Muscle layer of colon (tissue), 2 donors: ENCODE results near the gene PHEX.

Experiments used
- H3K27ac ChIP-seq: one replicate; pipeline ENCODE4 v1.7.0; 2013; ENCODE audit warnings: low read depth, mild to moderate bottlenecking, low read length, moderate library complexity
- H3K27me3 ChIP-seq, 2 donors: one replicate each; pipeline ENCODE4 v1.7.0; 2013; ENCODE audit warnings: low read length in 2 of 2, mild to moderate bottlenecking in 2 of 2; ENCODE audit not compliant: insufficient read depth in 2 of 2, control insufficient read depth in 1 of 2
- H3K36me3 ChIP-seq: one replicate; pipeline ENCODE4 v1.7.0; 2013; ENCODE audit warnings: mild to moderate bottlenecking, low read length; ENCODE audit not compliant: insufficient read depth
- H3K4me1 ChIP-seq: one replicate; pipeline ENCODE4 v1.7.0; 2013; ENCODE audit warnings: mild to moderate bottlenecking, low read length; ENCODE audit not compliant: insufficient read depth
- H3K4me3 ChIP-seq, 2 donors: one replicate each; pipeline ENCODE4 v1.7.0; 2013; ENCODE audit warnings: low read length in 2 of 2, low read depth in 1 of 2, mild to moderate bottlenecking in 1 of 2, moderate library complexity in 1 of 2
- H3K9ac ChIP-seq: one replicate; pipeline ENCODE4 v1.7.0; 2013; ENCODE audit warnings: low read length
- H3K9me3 ChIP-seq: one replicate; pipeline ENCODE4 v1.7.0; 2013; ENCODE audit warnings: mild to moderate bottlenecking, low read length
- donor health status: abdominal sarcoma.
- donor health status: Adenocarcinoma of cecum.

PHEX gene

DNA sequence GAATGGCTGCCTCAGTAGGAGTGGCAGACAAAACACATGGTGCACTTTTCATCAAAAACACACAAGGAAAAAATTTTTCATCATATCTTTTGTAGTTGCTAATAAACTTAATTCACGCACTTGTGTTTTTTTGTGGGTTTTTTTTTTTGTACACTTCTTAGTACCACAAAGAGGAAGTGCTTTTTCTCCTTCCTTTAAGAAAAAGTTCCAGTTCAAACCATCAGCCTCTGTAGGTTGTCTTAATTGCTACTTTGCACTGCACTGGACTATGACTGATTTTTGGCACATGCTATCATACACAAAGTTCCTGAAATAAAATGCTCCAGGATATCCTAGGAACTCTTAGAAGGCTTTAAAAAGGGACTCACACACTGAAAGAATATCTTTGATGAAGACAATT is at the start of gene PHEX:
Gene PHEX, plus strand, starts transcription at position 242 of the 400 bp plus-strand sequence. CDS start 681 bp downstream, outside the sequence.
- Histone ChIP-seq H3K27ac (no peak within 1 kb of the TSS), H3K4me1 (no peaks in the 10 kb centered on the region), H3K9ac (no peak within 1 kb of the TSS), H3K36me3 (no peaks in the 10 kb centered on the region), H3K4me3 (no peak within 1 kb of the TSS), H3K27me3 (no peaks in the 10 kb centered on the region), H3K9me3 (no peaks in the 10 kb centered on the region)

DNA sequence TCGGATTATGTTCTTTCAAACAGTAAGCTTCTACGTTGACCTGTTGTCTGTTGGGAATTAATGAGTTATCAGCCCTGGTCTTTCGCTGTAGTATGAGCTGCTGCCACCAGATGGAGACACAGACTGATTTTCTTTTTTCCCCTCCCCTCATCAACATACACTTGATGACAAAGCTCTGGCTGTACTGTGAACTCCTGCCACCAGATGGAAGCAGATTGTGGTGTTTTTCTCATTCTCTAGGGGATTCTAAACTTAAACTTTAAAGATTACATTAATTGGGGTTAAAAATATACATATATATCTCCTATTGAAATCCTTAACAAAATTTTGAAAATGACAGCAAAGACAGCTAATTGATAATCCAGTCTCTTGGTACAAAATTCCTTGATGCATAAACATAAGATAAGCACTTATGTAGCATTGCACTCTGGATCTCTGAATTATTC is 46.8 kb upstream of the PHEX start:
- Histone ChIP-seq H3K9me3 (no peaks in the 10 kb centered on the region), H3K9ac (no peak overlapping the region), H3K4me1 (no peaks in the 10 kb centered on the region), H3K27ac (no peak overlapping the region), H3K27me3 (no peaks in the 10 kb centered on the region), H3K4me3 (no peak overlapping the region), H3K36me3 (peaks cover 10% of the 10 kb centered on the region)

DNA sequence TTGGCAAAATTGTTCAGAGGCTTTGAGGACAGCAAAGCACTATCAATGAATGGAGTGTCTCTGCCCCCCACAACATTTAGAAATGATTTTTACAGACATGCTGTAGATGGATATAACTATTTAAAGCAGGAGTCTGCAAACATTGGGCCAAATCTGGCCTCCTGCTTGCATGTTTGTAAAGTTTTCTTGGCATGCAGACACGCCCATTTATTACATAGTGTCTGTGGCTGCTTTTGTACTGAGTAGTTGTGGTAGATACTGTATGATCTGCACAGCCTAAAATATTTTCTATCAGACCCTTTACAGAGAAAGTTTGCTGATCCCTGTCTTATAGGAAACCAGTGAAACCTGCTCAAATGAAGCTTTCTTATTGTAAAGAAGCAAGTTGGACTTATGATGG is 45.5 kb upstream of the PHEX start:
- Histone ChIP-seq H3K4me1 (no peaks in the 10 kb centered on the region), H3K27ac (no peak overlapping the region), H3K27me3 (no peaks in the 10 kb centered on the region), H3K4me3 (no peak overlapping the region), H3K36me3 (peaks cover 10% of the 10 kb centered on the region), H3K9me3 (no peaks in the 10 kb centered on the region), H3K9ac (no peak overlapping the region)

DNA sequence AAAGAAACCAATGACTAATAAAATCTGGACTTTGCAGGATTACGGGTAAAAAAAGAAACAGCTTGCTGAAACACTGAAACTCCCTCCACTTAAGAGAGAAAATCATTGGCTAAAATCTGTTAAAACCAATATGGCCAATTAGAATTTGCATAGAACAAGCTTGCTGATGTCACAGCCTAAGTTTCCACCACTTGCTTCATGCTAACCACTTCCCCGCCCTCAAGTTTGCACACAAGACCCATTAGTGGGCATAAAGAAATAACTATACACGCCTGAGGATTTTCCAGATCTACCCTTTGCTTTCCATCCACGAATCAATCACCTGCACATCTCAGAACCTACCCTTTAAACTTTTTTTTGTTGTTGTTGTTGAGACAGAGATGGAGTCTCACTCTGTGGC is 42.7 kb upstream of the PHEX start:
- Histone ChIP-seq H3K9ac (no peak overlapping the region), H3K4me3 (no peak overlapping the region), H3K27me3 (peaks cover 0 to 3% of the 10 kb centered on the region in 2 donors), H3K4me1 (no peaks in the 10 kb centered on the region), H3K27ac (no peak overlapping the region), H3K36me3 (peaks cover 10% of the 10 kb centered on the region), H3K9me3 (no peaks in the 10 kb centered on the region)

DNA sequence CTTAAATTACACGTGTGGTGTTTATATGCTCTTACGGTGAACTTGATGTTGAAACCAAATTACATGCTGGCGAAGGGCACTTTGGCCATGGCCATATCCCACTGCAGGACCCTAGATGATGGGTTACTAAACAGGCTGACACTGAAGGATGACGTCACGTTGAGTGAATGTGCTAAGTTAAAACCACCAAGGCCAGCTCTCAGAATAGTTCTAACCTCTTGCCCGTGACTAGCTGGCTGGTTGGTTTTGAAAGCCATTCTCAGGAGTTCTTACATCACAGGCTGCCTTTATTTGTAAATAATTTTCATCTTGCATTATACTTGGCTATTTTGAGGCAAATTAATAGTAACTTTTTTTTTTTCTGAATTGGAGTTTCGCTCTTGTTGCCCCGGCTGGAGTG is 41.3 kb upstream of the PHEX start:
- H3K9me3 ChIP-seq: no peaks in the 10 kb centered on the region
- peaks cover 0 to 3% of the 10 kb centered on the region in 2 donors for H3K27me3 ChIP-seq
- no peaks in the 10 kb centered on the region for H3K4me1 ChIP-seq
- no peak overlapping the region for H3K4me3 ChIP-seq
- H3K9ac ChIP-seq: no peak overlapping the region
- peaks cover 10% of the 10 kb centered on the region for H3K36me3 ChIP-seq
- H3K27ac ChIP-seq: no peak overlapping the region

DNA sequence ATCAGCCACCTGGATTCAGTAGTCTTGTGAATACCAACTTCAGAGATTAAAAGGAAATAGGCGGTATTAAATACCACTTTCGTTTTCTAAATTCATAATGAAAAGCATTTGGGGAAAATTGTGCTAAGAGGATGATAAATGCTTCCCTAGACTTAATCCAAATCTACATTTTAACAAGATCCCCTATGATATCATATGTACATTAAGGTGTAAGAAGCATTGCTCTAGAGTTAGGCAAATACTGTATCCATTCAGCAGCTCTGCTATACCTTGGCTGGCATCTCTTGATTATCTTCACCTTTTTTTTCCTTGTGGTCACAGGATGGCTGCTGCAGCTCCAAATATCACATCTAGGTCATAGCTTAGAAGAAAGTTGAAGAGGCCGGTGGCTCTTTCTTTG is 40.6 kb upstream of the PHEX start:
- H3K9ac ChIP-seq: no peak overlapping the region
- H3K9me3 ChIP-seq: no peaks in the 10 kb centered on the region
- no peaks in the 10 kb centered on the region for H3K4me1 ChIP-seq
- H3K27me3 ChIP-seq: peaks cover 0 to 3% of the 10 kb centered on the region in 2 donors
- H3K4me3 ChIP-seq: no peak overlapping the region
- H3K27ac ChIP-seq: no peak overlapping the region
- H3K36me3 ChIP-seq: peaks cover 10% of the 10 kb centered on the region

DNA sequence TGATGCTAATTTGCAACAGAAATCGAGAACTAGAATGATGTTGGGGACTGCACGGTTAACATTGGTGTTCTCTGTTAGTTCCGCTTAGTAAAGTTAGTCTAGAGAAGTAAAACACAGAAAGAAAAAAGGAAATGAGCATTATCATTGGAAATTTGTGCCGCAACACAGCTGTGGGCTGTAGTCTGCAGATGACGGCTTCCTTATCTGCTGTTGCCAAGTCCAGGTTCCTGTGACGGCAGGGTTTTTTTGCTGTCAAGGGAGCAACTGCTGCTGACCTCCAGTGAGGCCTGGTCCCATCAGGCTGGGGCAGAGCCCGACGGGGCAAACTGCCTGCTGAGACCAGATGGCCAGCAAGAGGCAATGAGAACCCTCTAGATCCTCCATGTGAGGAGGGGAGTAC is 38.9 kb upstream of the PHEX start:
- H3K4me3 ChIP-seq: no peak overlapping the region
- peaks cover 0 to 3% of the 10 kb centered on the region in 2 donors for H3K27me3 ChIP-seq
- no peaks in the 10 kb centered on the region for H3K4me1 ChIP-seq
- H3K9me3 ChIP-seq: no peaks in the 10 kb centered on the region
- H3K27ac ChIP-seq: no peak overlapping the region
- no peak overlapping the region for H3K9ac ChIP-seq
- H3K36me3 ChIP-seq: no peaks in the 10 kb centered on the region

DNA sequence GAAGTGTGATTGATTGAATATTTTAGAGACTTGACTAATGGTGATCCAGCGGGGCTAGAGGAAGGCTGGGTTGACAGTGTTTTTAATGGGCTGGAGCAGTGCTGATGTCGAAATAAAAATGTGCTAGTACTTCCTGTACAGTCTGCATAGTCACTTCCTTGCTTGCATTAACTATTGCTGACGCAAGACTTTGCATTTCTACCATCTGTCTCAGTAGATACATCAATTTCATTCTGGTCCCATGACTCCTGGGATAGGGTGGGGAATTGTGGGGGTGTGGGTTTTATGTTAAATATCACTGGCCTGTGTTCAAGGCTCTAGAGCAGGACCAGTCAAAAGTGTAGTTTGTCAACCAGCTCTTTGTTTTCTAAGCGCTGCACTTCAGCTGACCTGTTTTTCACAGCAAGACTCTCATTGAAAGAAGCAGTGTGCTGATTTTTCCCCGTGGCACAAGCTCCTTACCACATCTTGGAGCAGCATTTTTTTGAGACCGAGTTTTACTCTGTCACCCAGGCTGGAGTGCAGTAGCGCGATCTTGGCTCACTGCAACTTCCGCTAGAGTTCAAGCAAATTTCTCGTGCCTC is 35.2 kb upstream of the PHEX start:
- peaks cover 0 to 3% of the 10 kb centered on the region in 2 donors for H3K27me3 ChIP-seq
- no peaks in the 10 kb centered on the region for H3K36me3 ChIP-seq
- H3K9me3 ChIP-seq: no peaks in the 10 kb centered on the region
- H3K27ac ChIP-seq: no peak overlapping the region
- H3K4me1 ChIP-seq: no peaks in the 10 kb centered on the region
- H3K4me3 ChIP-seq: no peak overlapping the region
- H3K9ac ChIP-seq: no peak overlapping the region

DNA sequence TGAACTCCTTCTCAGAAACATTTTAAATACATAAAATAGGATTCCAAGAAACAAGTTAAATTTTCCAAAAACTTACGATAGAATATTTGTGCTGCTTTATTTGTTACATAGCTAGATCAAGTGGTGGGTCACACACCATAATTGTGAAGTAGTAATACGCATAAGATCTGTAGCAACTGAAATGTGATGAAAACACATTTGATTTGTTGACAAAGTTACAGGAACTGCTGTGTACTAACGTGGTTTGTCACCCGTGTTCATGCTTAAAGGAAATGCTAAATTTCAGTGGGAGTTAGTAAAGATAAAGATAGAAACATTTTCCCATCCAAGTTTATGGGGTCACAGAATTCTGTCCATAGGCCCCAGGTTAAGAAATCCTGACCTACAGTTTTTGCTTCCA is 34.1 kb upstream of the PHEX start:
- H3K27ac ChIP-seq: no peak overlapping the region
- no peaks in the 10 kb centered on the region for H3K9me3 ChIP-seq
- peaks cover 0 to 1% of the 10 kb centered on the region in 2 donors for H3K27me3 ChIP-seq

DNA sequence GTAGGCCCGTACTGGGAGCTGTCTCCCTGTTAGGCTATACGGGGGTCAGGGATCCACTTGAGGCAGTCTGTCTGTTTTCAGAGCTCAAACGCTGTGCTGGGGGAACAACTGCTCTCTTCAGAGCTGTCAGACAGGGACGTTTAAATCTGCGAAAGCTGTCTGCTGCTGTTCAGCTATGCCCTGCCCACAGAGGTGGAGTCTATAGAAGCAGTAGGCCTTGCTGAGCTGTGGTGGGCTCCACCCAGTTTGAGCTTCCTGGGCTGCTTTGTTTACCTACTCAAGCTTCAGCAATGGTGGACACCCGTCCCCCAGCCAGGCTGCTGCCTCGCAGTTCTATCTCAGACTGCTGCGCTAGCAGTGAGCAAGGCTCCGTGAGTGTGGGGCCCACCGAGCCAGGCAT is 27.3 kb upstream of the PHEX start:
- Histone ChIP-seq H3K27ac (no peak overlapping the region), H3K4me3 (no peak overlapping the region), H3K9ac (no peak overlapping the region), H3K9me3 (no peaks in the 10 kb centered on the region), H3K27me3 (no peaks in the 10 kb centered on the region), H3K4me1 (no peaks in the 10 kb centered on the region), H3K36me3 (no peaks in the 10 kb centered on the region)

More for the DNA sequence above, 34.1 kb upstream of the PHEX start:
- Histone ChIP-seq H3K4me3 (no peak overlapping the region), H3K4me1 (no peaks in the 10 kb centered on the region), H3K36me3 (no peaks in the 10 kb centered on the region), H3K9ac (no peak overlapping the region)

DNA sequence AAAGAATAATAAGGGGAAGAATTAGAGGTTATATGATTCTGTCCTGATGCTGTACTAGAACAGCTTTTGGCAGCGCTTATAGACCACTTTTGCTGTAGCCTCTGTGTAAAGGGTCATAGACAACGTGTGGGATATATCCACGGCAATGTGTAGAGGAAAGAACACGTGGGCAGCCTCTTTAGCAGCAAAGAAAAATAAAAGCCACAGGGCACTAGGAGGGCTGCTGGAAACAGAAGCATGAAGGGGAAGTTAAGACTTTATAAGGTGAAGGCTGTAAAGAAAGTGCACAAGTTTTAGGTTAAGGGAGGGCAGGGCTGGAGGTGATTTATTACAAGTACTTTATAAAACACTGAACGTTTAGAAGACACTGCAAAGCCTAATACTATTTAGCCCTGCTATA is 20.1 kb upstream of the PHEX start:
- Histone ChIP-seq H3K9ac (no peak overlapping the region), H3K27ac (no peak overlapping the region), H3K27me3 (no peaks in the 10 kb centered on the region), H3K4me3 (no peak overlapping the region), H3K9me3 (no peaks in the 10 kb centered on the region), H3K4me1 (no peaks in the 10 kb centered on the region), H3K36me3 (no peaks in the 10 kb centered on the region)

DNA sequence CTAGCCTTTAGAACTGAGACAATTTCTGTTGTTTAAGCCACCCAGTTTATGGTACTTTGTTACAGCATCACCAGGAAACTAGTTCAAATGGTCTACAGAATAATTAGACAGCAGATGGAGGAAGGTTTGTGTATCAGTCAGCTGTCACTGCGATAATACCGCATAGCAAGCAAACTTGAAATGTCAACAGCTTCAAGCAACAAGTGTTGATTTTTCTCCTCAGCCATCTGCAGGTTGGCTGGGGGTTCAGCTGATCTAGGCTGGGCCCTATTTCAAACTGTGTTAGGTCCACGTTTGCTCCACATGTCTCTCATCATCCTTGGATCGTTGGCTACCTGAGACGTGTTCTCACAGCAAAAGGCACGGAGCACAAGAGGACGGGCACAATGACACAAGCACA is 19.2 kb upstream of the PHEX start:
- H3K36me3 ChIP-seq: no peaks in the 10 kb centered on the region
- no peaks in the 10 kb centered on the region for H3K27me3 ChIP-seq
- H3K27ac ChIP-seq: no peak overlapping the region
- no peaks in the 10 kb centered on the region for H3K4me1 ChIP-seq
- H3K9me3 ChIP-seq: no peaks in the 10 kb centered on the region
- no peak overlapping the region for H3K4me3 ChIP-seq
- no peak overlapping the region for H3K9ac ChIP-seq
